RWPE2 (cell line): ENCODE results near the gene OSBPL2.

Experiments used
- ATAC-seq: fragments of 200-7000 bp; cut with Tn5 transposase; 3 replicates; pipeline ENCODE4 v1.9.1; 2021; ENCODE audit warnings: low read depth
- DNase-seq: peaks from one replicate; pipeline ENCODE4 v3.0.0-alpha.2; 2020; ENCODE audit warnings: low spot score
- H3K27ac ChIP-seq: fragments of 450-650 bp; 2 replicates; pipeline ENCODE4 v1.5.1; 2017; ENCODE audit warnings: mild to moderate bottlenecking; ENCODE audit not compliant: poor library complexity, severe bottlenecking
- H3K27me3 ChIP-seq: fragments of 250-450 bp; sonication (Bioruptor Pico); 2 replicates; pipeline ENCODE4 v1.5.1; 2021; ENCODE audit warnings: mild to moderate bottlenecking, moderate library complexity; ENCODE audit not compliant: insufficient read depth, poor library complexity, severe bottlenecking
- H3K36me3 ChIP-seq: fragments of 250-450 bp; sonication (Bioruptor Pico); 2 replicates; pipeline ENCODE4 v1.5.1; 2020; ENCODE audit warnings: low read depth, mild to moderate bottlenecking, moderate library complexity
- H3K4me1 ChIP-seq: fragments of 250-450 bp; sonication (Bioruptor Pico); 2 replicates; pipeline ENCODE4 v1.5.1; 2021; ENCODE audit warnings: mild to moderate bottlenecking, moderate library complexity; ENCODE audit not compliant: insufficient read depth, poor library complexity, severe bottlenecking
- H3K4me3 ChIP-seq: fragments of 250-450 bp; sonication (Bioruptor Pico); 2 replicates; pipeline ENCODE4 v1.5.1; 2021; ENCODE audit warnings: mild to moderate bottlenecking, moderate library complexity; ENCODE audit not compliant: severe bottlenecking
- H3K9me3 ChIP-seq: fragments of 250-450 bp; sonication (Bioruptor Pico); 2 replicates; pipeline ENCODE4 v1.5.1; 2021; ENCODE audit warnings: mild to moderate bottlenecking, moderate library complexity; ENCODE audit not compliant: severe bottlenecking
- CTCF ChIP-seq: fragments of 450-650 bp; IDR thresholded peaks from one replicate; pipeline ENCODE4 v1.5.1; 2017; ENCODE audit warnings: mild to moderate bottlenecking, moderate library complexity; ENCODE audit not compliant: poor library complexity, severe bottlenecking

The OSBPL2 gene

GRCh38 chr20:62301111-62301668 lies 62.9 kb downstream of the OSBPL2 start:
- peak overlapping the region; percentile 80 for H3K27ac ChIP-seq
- no peak for TF ChIP-seq CTCF
- no peaks in the 10 kb centered on the region for H3K9me3 ChIP-seq
- no peak for ATAC-seq
- peaks cover 16% of the 10 kb centered on the region for H3K4me1 ChIP-seq
- DNase-seq, result no peak
- peaks cover 32% of the 10 kb centered on the region for H3K36me3 ChIP-seq
- no peaks in the 10 kb centered on the region for H3K27me3 ChIP-seq
- H3K4me3 ChIP-seq, result no peak overlapping the region

GRCh38 chr20:62301773-62302340 lies 63.5 kb downstream of the OSBPL2 start:
- TF ChIP-seq CTCF, result peak; percentile 99
- Histone ChIP-seq H3K27ac (peak overlapping the region; percentile 80), H3K4me3 (peak overlapping the region; percentile 75), H3K9me3 (no peaks in the 10 kb centered on the region), H3K36me3 (peaks cover 34% of the 10 kb centered on the region), H3K4me1 (peaks cover 23% of the 10 kb centered on the region), H3K27me3 (no peaks in the 10 kb centered on the region)
- ATAC-seq (peak; percentile 23), DNase-seq (no peak)

GRCh38 chr20:62302341-62303061 lies 64.2 kb downstream of the OSBPL2 start, which contains the start of gene ADRM1:
Gene ADRM1 (plus strand): TSS chr20:62302997. CDS start chr20:62303569, 572 bp downstream.
- peak within 1 kb of the TSS; percentile 75 for H3K4me3 ChIP-seq
- ATAC-seq, result peak; percentile 57
- H3K4me1 ChIP-seq, result peaks cover 28% of the 10 kb centered on the region
- peak within 1 kb of the TSS; percentile 80 for H3K27ac ChIP-seq
- H3K36me3 ChIP-seq, result peaks cover 40% of the 10 kb centered on the region
- no peaks in the 10 kb centered on the region for H3K9me3 ChIP-seq
- DNase-seq, result no peak
- TF ChIP-seq CTCF, result peak; percentile 100
- H3K27me3 ChIP-seq, result no peaks in the 10 kb centered on the region

- ATAC-seq (no peak), DNase-seq (peak; percentile 90)
- H3K9me3 ChIP-seq, result no peaks in the 10 kb centered on the region
- no peak for TF ChIP-seq CTCF
- H3K4me1 ChIP-seq, result peaks cover 28% of the 10 kb centered on the region
- H3K36me3 ChIP-seq, result peaks cover 45% of the 10 kb centered on the region
- peak overlapping the region; percentile 75 for H3K4me3 ChIP-seq
- no peaks in the 10 kb centered on the region for H3K27me3 ChIP-seq
- peak overlapping the region; percentile 80 for H3K27ac ChIP-seq
Observed at GRCh38 chr20:62303062-62303339, 64.7 kb downstream of the OSBPL2 start.
